Measurements from ENCODE around the gene MAGT1. TPM values are rescaled to one million over a fixed set of nuclear protein-coding genes. Genes with fewer than 3 reads are reported as not detected.
A peak's percentile ranks its signal among the peaks of the same experiment; 100 is the strongest.

Gene MAGT1
- total and polyA plus RNA-seq, 4 donors, result 29.0 to 121 (median 58.0) TPM

- no peaks in the 10 kb centered on the region for H3K27me3 ChIP-seq (ENCODE audit: control insufficient read depth in 4 of 4, insufficient read depth in 4 of 4, low read length in 3 of 4)
- DNase-seq (ENCODE audit: low spot score), result no peak
- no peak overlapping the region for H3K9ac ChIP-seq (ENCODE audit: low read depth in 1 of 2, low read length in 2 of 2)
- no peaks in the 10 kb centered on the region for H3K9me3 ChIP-seq (ENCODE audit: control insufficient read depth in 4 of 4, low read length in 3 of 4)
- no peaks in the 10 kb centered on the region for H3K4me1 ChIP-seq (ENCODE audit: control insufficient read depth in 4 of 4, insufficient read depth in 4 of 4, low read length in 3 of 4)
- TF ChIP-seq HNF4A (conservative IDR thresholded peaks at IDR 0.05) (no peak), EGR1 (IDR thresholded peaks at IDR 0.05; ENCODE audit: low read depth in 2 of 2) (no peak), RAD21 (IDR thresholded peaks at IDR 0.05) (no peak), JUND (IDR thresholded peaks at IDR 0.05) (no peak), MAX (IDR thresholded peaks at IDR 0.05) (no peak), TAF1 (conservative IDR thresholded peaks at IDR 0.05) (no peak), REST (IDR thresholded peaks at IDR 0.05) (no peak), NR2F2 (IDR thresholded peaks at IDR 0.05) (no peak), HNF4G (IDR thresholded peaks at IDR 0.05) (no peak)
- TF ChIP-seq, protein P1, sequence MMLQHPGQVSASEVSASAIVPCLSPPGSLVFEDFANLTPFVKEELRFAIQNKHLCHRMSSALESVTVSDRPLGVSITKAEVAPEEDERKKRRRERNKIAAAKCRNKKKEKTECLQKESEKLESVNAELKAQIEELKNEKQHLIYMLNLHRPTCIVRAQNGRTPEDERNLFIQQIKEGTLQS (IDR thresholded peaks at IDR 0.05), result no peak
- TF ChIP-seq, protein P2, sequence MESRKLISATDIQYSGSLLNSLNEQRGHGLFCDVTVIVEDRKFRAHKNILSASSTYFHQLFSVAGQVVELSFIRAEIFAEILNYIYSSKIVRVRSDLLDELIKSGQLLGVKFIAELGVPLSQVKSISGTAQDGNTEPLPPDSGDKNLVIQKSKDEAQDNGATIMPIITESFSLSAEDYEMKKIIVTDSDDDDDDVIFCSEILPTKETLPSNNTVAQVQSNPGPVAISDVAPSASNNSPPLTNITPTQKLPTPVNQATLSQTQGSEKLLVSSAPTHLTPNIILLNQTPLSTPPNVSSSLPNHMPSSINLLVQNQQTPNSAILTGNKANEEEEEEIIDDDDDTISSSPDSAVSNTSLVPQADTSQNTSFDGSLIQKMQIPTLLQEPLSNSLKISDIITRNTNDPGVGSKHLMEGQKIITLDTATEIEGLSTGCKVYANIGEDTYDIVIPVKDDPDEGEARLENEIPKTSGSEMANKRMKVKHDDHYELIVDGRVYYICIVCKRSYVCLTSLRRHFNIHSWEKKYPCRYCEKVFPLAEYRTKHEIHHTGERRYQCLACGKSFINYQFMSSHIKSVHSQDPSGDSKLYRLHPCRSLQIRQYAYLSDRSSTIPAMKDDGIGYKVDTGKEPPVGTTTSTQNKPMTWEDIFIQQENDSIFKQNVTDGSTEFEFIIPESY (IDR thresholded peaks at IDR 0.05), result no peak
- 89% methylated on average over 6 of the region's 6 CpGs for WGBS
- H3K36me3 ChIP-seq (ENCODE audit: control insufficient read depth in 4 of 4, insufficient read depth in 3 of 4, low read depth in 1 of 4, low read length in 3 of 4), result no peaks in the 10 kb centered on the region
- no peak overlapping the region for H3K27ac ChIP-seq (ENCODE audit: low read depth in 1 of 2, low read length in 2 of 2)
- no peak overlapping the region for H3K4me3 ChIP-seq (ENCODE audit: low read depth in 1 of 3, low read length in 3 of 3)
Observed at GRCh38 chrX:77793946-77794345, 101.3 kb downstream of the MAGT1 start.

DNA sequence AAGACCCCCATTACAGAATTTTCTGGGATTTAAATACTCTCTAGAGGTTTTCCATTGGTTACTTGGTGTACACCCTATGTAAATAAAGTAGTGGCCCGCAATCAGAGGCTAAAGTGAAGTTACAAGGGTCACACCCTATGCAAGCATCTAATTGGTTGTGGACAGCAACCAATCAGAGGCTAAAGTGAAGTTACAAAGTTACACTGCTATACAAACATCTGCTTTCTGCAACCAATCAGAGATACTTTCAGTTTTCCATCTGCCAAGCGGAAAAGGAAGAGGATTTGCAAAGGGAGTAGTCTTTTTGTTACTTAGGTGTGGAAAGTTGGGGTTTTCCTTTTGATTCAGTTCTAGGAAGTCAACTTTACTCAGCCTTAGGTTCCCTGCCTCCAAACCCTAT, 107.2 kb downstream of the MAGT1 start:
- DNase-seq (ENCODE audit: low spot score), result no peak
- peak; percentile 17 to 41 for TF ChIP-seq HNF4A (conservative IDR thresholded peaks at IDR 0.05)
- TF ChIP-seq GABPA (IDR thresholded peaks at IDR 0.05 in 1 of 2, conservative IDR thresholded peaks at IDR 0.05 in 1 of 2), result peak in 1 of 2 donors; percentile 67
- no peak for TF ChIP-seq TAF1 (conservative IDR thresholded peaks at IDR 0.05)
- TF ChIP-seq EGR1 (IDR thresholded peaks at IDR 0.05; ENCODE audit: low read depth in 2 of 2), result no peak
- TF ChIP-seq, protein P1 (IDR thresholded peaks at IDR 0.05), result no peak
- no peak for TF ChIP-seq HNF4G (IDR thresholded peaks at IDR 0.05)
- TF ChIP-seq, protein P2 (IDR thresholded peaks at IDR 0.05), result no peak
- TF ChIP-seq RXRA (IDR thresholded peaks at IDR 0.05), result no peak
- no peak for TF ChIP-seq JUND (IDR thresholded peaks at IDR 0.05)
- no peak for TF ChIP-seq YY1 (IDR thresholded peaks at IDR 0.05)
- no peak for TF ChIP-seq NR2F2 (IDR thresholded peaks at IDR 0.05)
- no peak for TF ChIP-seq MAX (IDR thresholded peaks at IDR 0.05)
- TF ChIP-seq FOXA1 (IDR thresholded peaks at IDR 0.05), result no peak
- no peak for TF ChIP-seq CTCF (IDR thresholded peaks at IDR 0.05; ENCODE audit: low read depth, low read length, missing input control)
- TF ChIP-seq SP1 (IDR thresholded peaks at IDR 0.05), result peak; percentile 55

More for the DNA sequence above, 107.2 kb downstream of the MAGT1 start:
- Histone ChIP-seq H3K4me3 (ENCODE audit: low read depth in 1 of 3, low read length in 3 of 3) (peak overlapping the region; percentile 27 to 41 (median 32)), H3K4me1 (ENCODE audit: control insufficient read depth in 4 of 4, insufficient read depth in 4 of 4, low read length in 3 of 4) (peaks cover 0 to 16% (median 3%) of the 10 kb centered on the region in 4 donors), H3K27ac (ENCODE audit: low read depth in 1 of 2, low read length in 2 of 2) (no peak overlapping the region), H3K9me3 (ENCODE audit: control insufficient read depth in 4 of 4, low read length in 3 of 4) (no peaks in the 10 kb centered on the region), H3K9ac (ENCODE audit: low read depth in 1 of 2, low read length in 2 of 2) (peak overlapping the region in 1 of 2 donors; percentile 3), H3K36me3 (ENCODE audit: control insufficient read depth in 4 of 4, insufficient read depth in 3 of 4, low read depth in 1 of 4, low read length in 3 of 4) (no peaks in the 10 kb centered on the region), H3K27me3 (ENCODE audit: control insufficient read depth in 4 of 4, insufficient read depth in 4 of 4, low read length in 3 of 4) (no peaks in the 10 kb centered on the region)
- 9% methylated on average over 2 of the region's 2 CpGs for WGBS
